ENCODE measurements around the gene SERPINB7. TPM values are rescaled to one million over a fixed set of nuclear protein-coding genes. Genes with fewer than 3 reads are reported as not detected.

Gene SERPINB7
- total and polyA plus RNA-seq, 2 donors from 2014 or later: 0.45 to 0.47 TPM

DNA sequence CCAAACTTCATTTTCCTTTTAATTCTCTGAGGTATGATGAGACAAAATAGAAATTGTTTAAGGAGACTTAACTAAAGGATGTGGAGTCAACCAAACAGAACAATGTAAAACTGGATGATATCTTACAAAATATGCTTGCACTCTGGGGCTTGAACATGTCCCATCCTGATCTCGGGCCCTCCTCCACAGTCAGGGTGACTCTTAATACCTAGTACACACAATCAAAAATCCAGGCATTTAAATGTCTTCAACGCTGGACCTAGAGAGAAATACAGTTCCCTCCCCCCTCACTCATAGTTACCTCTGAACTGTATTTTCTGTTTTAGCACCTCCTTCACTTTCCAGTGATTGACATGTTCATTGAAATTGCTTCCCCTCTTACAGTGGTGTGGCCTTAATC, 75.4 kb downstream of the SERPINB7 start:
- Histone ChIP-seq H3K27ac (ENCODE audit: low read depth in 2 of 2, low read length in 2 of 2) (no peak overlapping the region), H3K9ac (ENCODE audit: low read length in 3 of 3) (no peak overlapping the region), H3K4me1 (ENCODE audit: control insufficient read depth in 2 of 3, insufficient read depth in 2 of 3, low read depth in 1 of 3, low read length in 3 of 3) (no peaks in the 10 kb centered on the region), H3K4me3 (ENCODE audit: low read length in 3 of 3) (no peak overlapping the region), H3K36me3 (ENCODE audit: control insufficient read depth in 2 of 3, insufficient read depth in 3 of 3, low read length in 3 of 3) (no peaks in the 10 kb centered on the region), H3K9me3 (ENCODE audit: control insufficient read depth in 2 of 3, insufficient read depth in 1 of 3, low read length in 3 of 3) (peaks cover 0 to 3% (median 0%) of the 10 kb centered on the region in 3 donors), H3K27me3 (ENCODE audit: control insufficient read depth, insufficient read depth, low read length) (no peaks in the 10 kb centered on the region)
- no peak for FAIRE-seq
- intact Hi-C loops (cut with DNase I): no loop called here
- TF ChIP-seq, protein P1, sequence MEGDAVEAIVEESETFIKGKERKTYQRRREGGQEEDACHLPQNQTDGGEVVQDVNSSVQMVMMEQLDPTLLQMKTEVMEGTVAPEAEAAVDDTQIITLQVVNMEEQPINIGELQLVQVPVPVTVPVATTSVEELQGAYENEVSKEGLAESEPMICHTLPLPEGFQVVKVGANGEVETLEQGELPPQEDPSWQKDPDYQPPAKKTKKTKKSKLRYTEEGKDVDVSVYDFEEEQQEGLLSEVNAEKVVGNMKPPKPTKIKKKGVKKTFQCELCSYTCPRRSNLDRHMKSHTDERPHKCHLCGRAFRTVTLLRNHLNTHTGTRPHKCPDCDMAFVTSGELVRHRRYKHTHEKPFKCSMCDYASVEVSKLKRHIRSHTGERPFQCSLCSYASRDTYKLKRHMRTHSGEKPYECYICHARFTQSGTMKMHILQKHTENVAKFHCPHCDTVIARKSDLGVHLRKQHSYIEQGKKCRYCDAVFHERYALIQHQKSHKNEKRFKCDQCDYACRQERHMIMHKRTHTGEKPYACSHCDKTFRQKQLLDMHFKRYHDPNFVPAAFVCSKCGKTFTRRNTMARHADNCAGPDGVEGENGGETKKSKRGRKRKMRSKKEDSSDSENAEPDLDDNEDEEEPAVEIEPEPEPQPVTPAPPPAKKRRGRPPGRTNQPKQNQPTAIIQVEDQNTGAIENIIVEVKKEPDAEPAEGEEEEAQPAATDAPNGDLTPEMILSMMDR (IDR thresholded peaks at IDR 0.05; ENCODE audit: borderline replicate concordance, extremely low read depth, insufficient read depth): no peak
- DNase-seq: no peak

Other genes starting within 250 kb of the SERPINB7 start
- not detected for gene SERPINB12, start 233.0 kb upstream of the SERPINB7 start, total RNA-seq
- not detected for gene SERPINB12, start 233.0 kb upstream of the SERPINB7 start, polyA plus RNA-seq (ENCODE audit: insufficient read depth, low read depth, low replicate concordance)
- gene SERPINB13, start 188.1 kb upstream of the SERPINB7 start, total RNA-seq: not detected
- gene SERPINB13, start 188.1 kb upstream of the SERPINB7 start, polyA plus RNA-seq (ENCODE audit: insufficient read depth, low read depth, low replicate concordance): not detected
- not detected for gene SERPINB4, start 131.2 kb upstream of the SERPINB7 start, total RNA-seq
- gene SERPINB4, start 131.2 kb upstream of the SERPINB7 start, polyA plus RNA-seq (ENCODE audit: insufficient read depth, low read depth, low replicate concordance): not detected
- gene SERPINB3, start 113.5 kb upstream of the SERPINB7 start, total RNA-seq: not detected
- 0.37 TPM for gene SERPINB3, start 113.5 kb upstream of the SERPINB7 start, polyA plus RNA-seq (ENCODE audit: insufficient read depth, low read depth, low replicate concordance)
- gene SERPINB11, start 72.5 kb upstream of the SERPINB7 start, total RNA-seq: not detected
- gene SERPINB11, start 72.5 kb upstream of the SERPINB7 start, polyA plus RNA-seq (ENCODE audit: insufficient read depth, low read depth, low replicate concordance): not detected
- not detected for gene SERPINB2, start 112.3 kb downstream of the SERPINB7 start, total RNA-seq
- gene SERPINB2, start 112.3 kb downstream of the SERPINB7 start, polyA plus RNA-seq (ENCODE audit: insufficient read depth, low read depth, low replicate concordance): not detected
- gene SERPINB10, start 132.5 kb downstream of the SERPINB7 start, total RNA-seq: not detected
- not detected for gene SERPINB10, start 132.5 kb downstream of the SERPINB7 start, polyA plus RNA-seq (ENCODE audit: insufficient read depth, low read depth, low replicate concordance)
- gene HMSD, start 173.9 kb downstream of the SERPINB7 start, total RNA-seq: 1.4 TPM
- gene HMSD, start 173.9 kb downstream of the SERPINB7 start, polyA plus RNA-seq (ENCODE audit: insufficient read depth, low read depth, low replicate concordance): not detected
- 18.1 TPM for gene SERPINB8, start 194.7 kb downstream of the SERPINB7 start, total RNA-seq
- 1.9 TPM for gene SERPINB8, start 194.7 kb downstream of the SERPINB7 start, polyA plus RNA-seq (ENCODE audit: insufficient read depth, low read depth, low replicate concordance)

All from kidney (tissue), 14 donors.